GM12878 (cell line): Measurements from ENCODE around the gene ADAMTS16. TPM values are rescaled to one million over a fixed set of nuclear protein-coding genes. Genes with fewer than 3 reads are reported as not detected.

Experiments
- TBL1XR1 ChIP-seq: IDR thresholded peaks from 2 replicates; pipeline ENCODE4 v1.6.1; 2012; ENCODE audit warnings: low read depth, low read length, improper control_type of control experiment
- ZNF384 ChIP-seq: IDR thresholded peaks from 2 replicates; pipeline ENCODE4 v1.6.1; 2012; ENCODE audit warnings: low read depth, mild to moderate bottlenecking, low read length, improper control_type of control experiment, borderline replicate concordance
- polyA plus RNA-seq, 11 experiments: library from polyadenylated mRNA; depleted of rRNA in 4 of 11; unstranded in 6 of 11; stranded (reverse) in 5 of 11; fragments of >200 nt; fragmentation: Nextera tagmentation in 4 of 11; fragmentation: Illumina TruSeq in 1 of 11; extraction: Ambion mirVana in 4 of 11; extraction: Trizol in 1 of 11; gene quantifications; 1 replicate in 1 of 11; 2 replicates in 10 of 11; pipeline versions ENCODE4 v1.2.1 to v1.2.3, GENCODE V29; 2011 to 2016; ENCODE audit warnings: inconsistent platforms in 2 of 11, missing spikeins in 2 of 11, low read depth in 1 of 11
- total RNA-seq, 4 experiments: library from RNA; depleted of rRNA in 3 of 4; stranded (reverse); fragments of >200 nt in 3 of 4; fragmentation: Illumina TruSeq in 1 of 4; extraction: Trizol in 1 of 4; gene quantifications; 2 replicates each; pipeline versions ENCODE4 v1.2.1 to v1.2.3, GENCODE V29; 2013 to 2021
- TF ChIP-seq, protein P1 (sequence below): IDR thresholded peaks from 2 replicates; pipeline ENCODE4 v1.6.1; 2011; ENCODE audit warnings: low read depth, low read length, improper control_type of control experiment, borderline replicate concordance
- TF ChIP-seq, protein P2 (sequence below): fragments of 450-650 bp; conservative IDR thresholded peaks from 2 replicates; pipeline ENCODE4 v1.6.1; 2017; ENCODE audit warnings: mild to moderate bottlenecking, moderate library complexity
- TF ChIP-seq, protein P3 (sequence below): fragments of 450-650 bp; IDR thresholded peaks from 2 replicates; pipeline ENCODE4 v1.6.1; 2017; ENCODE audit warnings: borderline replicate concordance
- TF ChIP-seq, protein P4 (sequence below): fragments of 450-650 bp; IDR thresholded peaks from 2 replicates; pipeline ENCODE4 v1.6.1; 2016; ENCODE audit warnings: mild to moderate bottlenecking

ADAMTS16 gene
- total and polyA plus RNA-seq, 10 of the 15 experiments (the other 5 are each of a cell fraction or from before 2014, with no cell fraction given): 0.04 TPM; not detected in 9

DNA sequence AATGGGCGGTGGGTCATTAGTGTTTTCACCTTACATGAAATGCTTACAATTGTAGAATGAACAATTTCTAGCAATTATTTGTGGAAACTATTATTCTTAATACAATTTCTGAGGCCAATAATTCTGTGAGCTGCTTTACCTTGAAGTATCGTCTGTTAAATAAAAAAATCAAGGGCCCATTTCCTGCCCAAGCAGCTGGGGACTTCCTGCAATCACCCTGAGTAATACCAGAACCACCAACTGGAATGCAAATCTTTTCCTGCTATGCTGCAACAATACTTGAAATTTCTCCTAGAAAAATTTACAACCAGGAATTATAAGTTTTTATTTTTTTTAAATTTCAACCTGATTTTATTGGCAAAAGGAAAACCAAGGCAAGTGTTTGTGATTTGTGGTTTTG, 52.6 kb downstream of the ADAMTS16 start (continued):
- TF ChIP-seq, protein P1, sequence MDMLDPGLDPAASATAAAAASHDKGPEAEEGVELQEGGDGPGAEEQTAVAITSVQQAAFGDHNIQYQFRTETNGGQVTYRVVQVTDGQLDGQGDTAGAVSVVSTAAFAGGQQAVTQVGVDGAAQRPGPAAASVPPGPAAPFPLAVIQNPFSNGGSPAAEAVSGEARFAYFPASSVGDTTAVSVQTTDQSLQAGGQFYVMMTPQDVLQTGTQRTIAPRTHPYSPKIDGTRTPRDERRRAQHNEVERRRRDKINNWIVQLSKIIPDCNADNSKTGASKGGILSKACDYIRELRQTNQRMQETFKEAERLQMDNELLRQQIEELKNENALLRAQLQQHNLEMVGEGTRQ: no peak
- no peak for TF ChIP-seq ZNF384
- TF ChIP-seq, protein P2, sequence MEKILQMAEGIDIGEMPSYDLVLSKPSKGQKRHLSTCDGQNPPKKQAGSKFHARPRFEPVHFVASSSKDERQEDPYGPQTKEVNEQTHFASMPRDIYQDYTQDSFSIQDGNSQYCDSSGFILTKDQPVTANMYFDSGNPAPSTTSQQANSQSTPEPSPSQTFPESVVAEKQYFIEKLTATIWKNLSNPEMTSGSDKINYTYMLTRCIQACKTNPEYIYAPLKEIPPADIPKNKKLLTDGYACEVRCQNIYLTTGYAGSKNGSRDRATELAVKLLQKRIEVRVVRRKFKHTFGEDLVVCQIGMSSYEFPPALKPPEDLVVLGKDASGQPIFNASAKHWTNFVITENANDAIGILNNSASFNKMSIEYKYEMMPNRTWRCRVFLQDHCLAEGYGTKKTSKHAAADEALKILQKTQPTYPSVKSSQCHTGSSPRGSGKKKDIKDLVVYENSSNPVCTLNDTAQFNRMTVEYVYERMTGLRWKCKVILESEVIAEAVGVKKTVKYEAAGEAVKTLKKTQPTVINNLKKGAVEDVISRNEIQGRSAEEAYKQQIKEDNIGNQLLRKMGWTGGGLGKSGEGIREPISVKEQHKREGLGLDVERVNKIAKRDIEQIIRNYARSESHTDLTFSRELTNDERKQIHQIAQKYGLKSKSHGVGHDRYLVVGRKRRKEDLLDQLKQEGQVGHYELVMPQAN: no peak
- TF ChIP-seq TBL1XR1: no peak
- TF ChIP-seq, protein P3, sequence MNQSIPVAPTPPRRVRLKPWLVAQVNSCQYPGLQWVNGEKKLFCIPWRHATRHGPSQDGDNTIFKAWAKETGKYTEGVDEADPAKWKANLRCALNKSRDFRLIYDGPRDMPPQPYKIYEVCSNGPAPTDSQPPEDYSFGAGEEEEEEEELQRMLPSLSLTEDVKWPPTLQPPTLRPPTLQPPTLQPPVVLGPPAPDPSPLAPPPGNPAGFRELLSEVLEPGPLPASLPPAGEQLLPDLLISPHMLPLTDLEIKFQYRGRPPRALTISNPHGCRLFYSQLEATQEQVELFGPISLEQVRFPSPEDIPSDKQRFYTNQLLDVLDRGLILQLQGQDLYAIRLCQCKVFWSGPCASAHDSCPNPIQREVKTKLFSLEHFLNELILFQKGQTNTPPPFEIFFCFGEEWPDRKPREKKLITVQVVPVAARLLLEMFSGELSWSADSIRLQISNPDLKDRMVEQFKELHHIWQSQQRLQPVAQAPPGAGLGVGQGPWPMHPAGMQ: no peak
- TF ChIP-seq, protein P4, sequence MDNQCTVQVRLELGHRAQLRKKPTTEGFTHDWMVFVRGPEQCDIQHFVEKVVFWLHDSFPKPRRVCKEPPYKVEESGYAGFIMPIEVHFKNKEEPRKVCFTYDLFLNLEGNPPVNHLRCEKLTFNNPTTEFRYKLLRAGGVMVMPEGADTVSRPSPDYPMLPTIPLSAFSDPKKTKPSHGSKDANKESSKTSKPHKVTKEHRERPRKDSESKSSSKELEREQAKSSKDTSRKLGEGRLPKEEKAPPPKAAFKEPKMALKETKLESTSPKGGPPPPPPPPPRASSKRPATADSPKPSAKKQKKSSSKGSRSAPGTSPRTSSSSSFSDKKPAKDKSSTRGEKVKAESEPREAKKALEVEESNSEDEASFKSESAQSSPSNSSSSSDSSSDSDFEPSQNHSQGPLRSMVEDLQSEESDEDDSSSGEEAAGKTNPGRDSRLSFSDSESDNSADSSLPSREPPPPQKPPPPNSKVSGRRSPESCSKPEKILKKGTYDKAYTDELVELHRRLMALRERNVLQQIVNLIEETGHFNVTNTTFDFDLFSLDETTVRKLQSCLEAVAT: no peak
